Activated T-cell treated with anti-CD3 and anti-CD28 coated beads for 4 hours (primary cell): ENCODE data around the gene SOX21.

Experiments used
- DNase-seq: peaks from one replicate; pipeline ENCODE4 v3.0.0-alpha.2; 2020

SOX21 gene

DNA sequence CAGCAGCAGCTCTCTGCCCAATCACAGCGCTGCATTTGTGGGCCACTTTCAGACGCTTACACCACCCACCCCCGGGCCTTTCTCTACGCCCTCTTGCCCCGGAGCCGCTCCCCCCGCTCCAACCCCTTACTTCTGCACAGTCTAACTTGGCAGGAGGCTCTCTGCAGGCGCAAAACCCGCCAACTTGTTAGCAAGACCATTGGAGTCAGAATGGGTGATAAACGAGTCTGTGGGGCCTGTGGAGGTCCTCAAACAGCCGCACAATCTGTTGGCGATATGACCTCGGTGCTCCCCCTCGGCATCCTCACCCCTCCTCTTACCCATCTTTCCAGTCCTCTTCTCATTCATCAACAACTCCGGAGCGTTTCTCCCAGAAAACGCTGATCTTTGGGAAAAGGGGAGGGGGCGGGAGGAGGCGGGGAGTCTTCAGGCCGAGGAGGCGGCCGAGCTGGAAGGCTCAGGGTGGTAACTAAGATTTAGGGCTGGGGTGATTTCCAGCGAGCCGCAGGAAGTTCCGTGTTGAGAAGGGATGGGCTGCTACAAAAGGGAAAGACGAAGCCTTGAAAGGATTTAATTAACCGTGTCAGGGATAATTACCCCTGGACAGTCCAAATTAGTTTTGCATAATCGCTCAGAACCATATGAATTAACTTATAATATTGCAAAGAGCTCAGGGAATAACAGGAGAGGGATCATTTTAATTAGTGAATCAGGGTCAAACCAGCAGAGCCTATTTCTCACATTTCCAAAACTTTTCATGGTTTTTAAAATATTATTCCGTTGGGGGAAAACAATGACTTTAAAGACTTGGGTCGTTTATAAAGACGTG is 4.1 kb downstream of the SOX21 start:
- no peak for DNase-seq

DNA sequence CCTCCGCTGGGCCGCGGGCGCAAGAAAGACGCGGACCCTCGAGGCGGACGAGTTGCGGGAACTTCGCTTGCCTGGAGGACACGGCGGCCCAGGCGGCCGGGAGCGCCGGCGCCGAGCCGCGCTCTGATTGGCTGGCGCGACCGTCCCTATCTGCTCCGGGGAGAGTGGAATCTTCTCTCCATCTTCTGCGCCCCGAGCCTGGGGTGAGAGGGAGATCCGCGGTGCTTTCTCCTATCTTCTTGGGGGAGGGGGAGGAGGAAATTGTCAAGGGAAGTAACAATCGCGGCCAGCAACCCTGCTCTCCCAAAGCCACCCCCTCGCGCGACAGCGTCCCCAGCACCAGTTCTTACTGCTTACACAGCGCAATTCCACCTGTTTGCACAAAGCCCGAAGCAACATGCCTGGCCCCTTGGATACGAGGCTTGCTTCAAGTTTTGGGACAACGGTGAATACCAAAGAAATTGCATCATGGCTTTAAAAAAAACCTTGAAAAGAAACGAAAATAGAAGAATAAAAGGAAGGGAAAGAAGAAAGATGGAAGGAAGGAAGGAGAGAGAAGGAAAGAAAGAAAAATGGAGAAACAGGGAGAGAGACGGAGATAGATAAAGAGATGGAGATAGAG is 4.8 kb downstream of the SOX21 start:
- DNase-seq = no peak

DNA sequence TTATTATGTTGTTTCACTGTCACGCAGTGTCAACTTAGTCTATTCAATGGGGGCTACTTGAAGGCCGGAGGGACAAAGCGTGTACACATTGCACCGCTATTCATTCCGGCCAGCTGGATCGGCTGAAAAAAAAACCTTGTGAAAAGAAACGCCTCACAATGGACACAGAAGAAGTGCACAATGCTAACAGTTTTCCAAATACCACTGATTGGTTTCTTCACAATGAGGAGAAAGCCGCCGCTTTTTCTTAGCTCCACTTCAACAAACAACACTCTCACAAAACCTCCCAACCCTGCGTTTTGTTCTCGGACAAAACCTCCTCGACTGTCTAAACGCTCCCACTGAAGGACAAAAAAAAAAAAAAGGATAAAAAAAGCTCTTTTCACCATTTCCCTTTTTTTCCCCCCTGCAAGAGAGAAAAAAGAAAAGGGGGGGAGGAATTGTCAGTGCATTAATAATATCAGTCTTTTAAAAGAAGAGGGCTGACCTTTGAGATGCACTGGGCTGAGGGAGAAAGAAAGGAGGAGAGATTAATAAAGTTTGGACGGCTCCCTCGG is 5.4 kb downstream of the SOX21 start:
- no peak for DNase-seq

DNA sequence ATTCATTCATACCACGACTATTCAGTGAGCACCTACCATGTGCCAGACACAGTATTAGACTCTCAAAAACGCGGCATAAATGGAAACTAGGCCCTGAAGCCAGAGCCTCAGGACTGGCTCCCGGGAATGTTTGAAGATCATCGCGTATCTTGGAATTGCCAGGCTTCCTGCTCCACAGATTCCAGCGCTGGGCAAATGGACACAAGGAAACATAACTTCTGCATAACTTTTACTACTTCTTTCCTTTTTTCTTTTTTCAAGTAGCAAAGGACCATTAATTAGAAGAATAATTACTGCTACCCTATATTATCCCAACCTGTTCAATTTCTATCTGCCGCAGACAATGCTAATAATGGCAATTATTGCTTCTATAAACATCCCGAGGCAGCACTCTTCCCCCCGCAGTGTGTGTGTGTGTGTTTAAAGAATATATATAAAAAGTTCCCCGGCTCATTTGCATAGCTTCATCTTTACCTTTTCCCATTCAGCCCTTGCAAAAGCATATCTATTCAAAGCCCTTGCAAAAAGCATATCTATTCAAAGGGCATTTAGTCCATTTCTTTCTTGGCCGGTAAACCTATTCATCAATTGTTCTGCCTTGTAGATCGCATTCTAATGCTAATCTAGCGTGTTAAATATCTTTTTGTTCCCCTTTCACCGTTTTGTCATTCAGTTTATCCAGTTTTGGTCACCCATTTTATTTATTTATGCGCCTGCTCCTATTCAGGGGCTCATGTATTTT is 6.1 kb downstream of the SOX21 start:
- DNase-seq = no peak

DNA sequence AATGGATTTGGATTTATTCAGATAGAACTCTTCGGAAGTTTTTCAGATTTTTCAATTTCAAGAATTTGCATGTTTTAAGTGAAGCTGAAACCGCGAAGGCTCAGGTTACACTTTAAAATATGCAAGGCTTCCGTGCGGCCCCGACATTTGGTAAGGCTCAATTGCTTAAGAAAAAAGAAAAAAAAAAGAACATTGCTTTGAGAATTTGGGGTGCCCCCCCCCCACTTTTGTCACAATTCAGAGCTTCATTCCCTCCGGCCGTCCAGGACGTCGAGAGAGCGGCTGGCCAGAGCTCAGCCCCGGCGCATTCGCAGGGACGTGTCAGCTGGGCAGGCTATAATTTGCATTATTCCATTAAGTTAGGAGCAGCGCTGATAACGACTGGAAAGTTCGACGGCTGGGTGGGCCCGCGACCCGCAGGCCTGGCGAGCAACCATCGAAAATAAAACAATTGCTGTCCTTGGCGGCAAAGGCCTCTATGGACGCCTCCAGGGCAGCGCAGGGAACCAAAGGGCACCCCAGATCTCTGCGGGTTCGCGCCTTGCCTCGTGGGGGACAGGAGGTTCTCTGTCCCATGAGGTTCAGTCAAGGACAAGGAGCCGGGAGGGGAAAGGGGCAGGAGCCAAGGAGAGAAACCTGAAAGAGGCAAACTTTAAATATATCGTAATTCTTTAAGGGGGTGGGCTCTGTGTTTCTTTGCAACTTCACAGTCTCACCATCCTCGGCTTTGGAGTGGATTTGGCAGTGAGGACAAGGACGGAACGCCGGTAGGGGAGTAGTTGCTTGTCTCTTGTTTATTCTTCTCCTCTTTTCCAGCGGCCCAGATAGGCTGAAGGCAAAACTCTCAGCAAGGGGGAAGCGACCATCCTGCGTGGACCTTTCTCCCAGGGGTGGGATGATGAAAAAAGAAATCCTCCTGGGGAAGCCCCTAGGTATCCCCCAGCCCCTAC is 7.0 kb downstream of the SOX21 start:
- DNase-seq = no peak

DNA sequence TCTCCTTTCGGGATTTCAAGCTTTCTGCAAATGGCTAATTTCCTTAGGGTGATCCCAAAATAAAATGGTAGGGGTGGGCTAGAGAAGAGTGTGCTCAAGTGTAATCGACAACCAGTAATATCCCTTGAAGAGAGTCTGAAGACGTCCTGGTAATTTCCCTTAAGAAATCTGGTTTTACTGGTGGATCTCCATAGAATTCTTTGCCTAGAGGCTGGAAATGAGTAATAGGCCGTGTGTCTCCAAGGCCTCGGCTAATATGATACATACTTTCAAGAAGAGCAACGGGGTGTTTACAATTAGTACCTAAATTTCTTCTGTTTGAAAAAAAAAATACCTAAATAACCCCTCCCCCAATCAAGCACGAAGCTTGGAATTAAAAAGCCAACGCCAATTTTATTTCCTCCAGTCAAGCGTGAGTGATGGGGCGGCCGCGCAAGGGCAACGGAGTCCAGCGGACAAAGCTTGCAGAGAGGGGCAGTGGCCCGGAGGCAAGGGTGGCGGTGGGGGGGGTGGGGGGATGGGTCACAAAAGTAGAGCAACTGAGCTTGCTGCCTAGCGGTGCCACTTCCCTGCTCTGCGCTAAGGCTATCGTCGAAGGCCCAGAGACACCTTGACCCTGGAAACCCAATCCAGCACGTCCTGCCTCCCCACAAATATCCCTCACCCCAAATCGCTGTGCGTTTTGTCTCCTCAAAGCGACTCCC is 7.8 kb downstream of the SOX21 start:
- DNase-seq = no peak

DNA sequence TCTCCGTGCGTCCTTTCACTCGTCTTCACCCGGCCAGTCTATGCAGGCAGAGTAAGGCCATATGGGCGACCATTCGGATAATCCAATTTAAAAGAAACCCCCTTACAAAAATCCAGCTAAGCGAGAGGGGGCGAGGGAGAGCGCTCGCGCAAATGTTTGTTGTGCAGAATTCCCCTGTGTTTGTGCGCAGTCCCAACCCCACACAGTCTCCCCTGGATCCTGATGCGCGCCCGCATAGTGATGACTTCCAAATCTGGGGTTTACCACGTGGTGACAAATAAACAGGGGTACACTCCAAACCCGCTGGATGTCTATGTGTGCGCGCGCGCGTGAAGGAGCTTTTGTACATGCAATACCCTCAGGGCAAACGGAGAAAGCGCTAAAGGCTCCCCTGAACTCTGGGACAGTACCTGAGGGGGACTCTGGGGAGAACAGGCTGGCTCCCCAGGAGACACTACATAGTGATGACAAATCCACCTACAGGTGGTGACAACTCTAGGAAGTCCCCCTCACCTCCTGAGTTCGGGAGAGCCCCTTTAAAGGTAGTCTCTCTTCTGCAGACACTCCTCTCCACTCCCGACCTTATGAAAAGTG is 8.5 kb downstream of the SOX21 start:
- DNase-seq = no peak

DNA sequence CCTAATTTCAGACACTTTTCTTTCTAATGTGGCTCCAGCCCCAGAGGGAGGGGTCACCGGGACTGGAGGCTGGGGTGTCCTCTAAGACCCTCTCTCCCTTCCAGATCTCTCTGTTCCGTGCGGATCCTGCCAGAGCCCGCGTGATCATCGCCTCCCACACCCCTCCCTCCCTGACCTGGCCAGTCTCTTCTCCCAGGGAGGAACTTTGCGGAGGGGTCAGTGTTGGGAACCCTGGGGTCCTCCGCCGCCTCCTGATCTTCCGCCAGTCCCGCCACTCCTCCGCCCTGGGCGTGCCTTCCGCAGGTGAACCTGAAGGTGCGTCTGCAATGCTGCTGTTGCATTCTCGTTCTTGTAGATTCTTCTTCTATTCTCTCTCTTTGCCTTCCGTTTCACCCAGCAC is 9.1 kb downstream of the SOX21 start:
- no peak for DNase-seq

DNA sequence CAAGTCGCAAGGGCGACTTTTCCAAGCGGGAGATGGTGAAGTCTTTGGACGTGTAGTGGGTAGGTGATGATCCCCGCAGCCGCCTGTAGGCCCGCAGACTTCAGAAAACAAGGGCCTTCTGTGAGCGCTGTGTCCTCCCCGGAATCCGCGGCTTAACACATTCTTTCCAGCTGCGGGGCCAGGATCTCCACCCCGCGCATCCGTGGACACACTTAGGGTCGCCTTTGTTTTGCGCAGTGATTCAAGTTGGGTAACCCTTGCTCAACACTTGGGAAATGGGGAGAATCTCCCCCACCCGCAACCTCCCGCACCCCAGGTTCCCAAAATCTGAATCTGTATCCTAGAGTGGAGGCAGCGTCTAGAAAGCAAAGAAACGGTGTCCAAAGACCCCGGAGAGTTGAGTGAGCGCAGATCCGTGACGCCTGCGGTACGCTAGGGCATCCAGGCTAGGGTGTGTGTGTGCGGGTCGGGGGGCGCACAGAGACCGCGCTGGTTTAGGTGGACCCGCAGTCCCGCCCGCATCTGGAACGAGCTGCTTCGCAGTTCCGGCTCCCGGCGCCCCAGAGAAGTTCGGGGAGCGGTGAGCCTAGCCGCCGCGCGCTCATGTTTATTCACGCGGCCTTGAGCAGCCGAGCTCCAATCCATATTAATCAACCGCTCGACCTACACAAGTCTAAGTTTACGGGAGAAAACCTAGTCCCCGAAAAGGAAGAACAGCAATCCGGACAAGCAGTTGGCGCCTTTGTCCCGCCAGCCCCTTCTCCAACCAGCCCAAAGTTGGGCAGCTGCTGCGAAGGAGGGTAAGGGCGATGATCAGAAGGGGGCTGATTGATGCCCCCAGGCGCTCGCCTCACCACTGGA is 9.9 kb downstream of the SOX21 start:
- no peak for DNase-seq

DNA sequence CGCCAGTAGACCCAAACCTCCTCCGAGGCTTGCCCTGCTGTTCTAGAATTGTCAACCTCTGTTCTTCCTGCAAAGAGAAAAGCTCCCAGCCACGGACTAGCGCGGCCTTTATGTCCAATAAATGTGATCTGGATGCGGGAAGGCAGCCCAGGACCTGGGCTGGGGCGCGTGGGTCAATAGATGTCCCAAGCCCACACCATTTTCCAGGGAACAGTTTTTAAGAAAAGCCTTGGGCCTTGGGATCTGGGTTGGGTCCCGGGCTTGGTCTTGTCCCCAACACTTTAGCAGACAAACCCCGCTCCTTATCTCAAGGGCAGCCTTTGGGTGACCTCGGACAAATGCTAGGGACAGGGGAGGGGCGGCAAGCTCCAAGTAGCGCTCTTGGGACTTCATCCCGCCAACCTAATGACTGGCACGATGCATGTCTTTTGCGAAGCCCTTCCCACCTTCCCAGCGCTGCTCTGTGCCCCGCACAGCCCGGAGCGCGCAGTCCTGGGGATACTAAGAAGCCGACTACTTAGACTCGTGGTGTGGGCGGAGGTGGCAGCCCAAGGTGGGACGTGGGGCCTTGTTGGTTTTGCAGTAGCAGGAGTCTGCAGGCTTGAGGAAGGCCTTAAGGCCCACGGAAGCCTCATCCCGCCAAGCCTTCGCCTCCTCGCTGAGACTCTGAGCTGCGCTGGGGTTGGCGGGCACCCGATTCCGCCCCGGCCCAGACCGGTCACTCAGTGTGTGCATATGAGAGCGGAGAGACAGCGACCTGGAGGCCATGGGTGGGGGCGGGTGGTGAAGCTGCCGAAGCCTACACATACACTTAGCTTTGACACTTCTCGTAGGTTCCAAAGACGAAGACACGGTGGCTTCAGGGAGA is 10.8 kb downstream of the SOX21 start:
- DNase-seq = no peak

DNA sequence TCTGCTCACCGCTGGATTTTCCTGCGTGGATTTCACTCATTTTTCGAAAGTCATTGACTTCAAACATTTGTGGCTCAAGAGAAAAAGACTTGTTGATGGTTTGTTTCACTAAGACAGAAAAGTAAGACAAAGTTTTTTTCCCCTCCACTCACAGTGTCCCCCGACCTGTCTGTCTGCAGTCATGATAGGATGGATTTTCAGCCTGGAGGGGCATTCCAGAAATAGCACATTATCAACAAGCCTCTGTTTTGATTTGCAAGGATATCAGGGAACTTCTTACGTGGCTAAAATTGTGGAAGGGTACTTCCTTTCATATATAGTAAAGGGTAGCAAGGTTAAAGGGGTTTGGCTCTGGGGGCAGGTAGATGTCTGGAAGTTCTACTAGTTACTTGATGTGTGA is 11.8 kb downstream of the SOX21 start:
- DNase-seq = no peak

DNA sequence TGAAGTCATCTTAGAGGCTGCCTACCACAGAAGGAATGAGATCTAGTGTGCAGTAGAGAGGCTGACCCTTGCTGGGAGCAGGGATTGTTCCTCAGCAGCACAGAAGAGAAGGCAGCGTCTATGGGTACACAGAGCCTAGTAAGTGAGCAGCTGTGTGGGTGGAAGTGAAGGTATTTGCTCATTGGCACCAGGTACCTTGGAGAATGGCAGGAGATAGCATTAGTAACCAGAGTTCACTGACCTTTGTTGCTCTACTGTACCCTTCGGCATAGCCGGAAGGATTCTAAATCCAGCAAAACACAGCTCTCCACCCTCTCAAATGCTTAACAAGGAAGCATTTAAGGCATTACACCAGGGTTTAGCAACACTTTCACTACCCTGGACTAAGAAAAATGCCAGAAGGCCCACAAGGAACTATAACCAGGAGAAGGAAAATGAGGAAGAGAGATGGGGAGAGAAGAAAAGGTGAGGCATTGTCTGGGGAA is 12.3 kb downstream of the SOX21 start:
- DNase-seq = no peak

DNA sequence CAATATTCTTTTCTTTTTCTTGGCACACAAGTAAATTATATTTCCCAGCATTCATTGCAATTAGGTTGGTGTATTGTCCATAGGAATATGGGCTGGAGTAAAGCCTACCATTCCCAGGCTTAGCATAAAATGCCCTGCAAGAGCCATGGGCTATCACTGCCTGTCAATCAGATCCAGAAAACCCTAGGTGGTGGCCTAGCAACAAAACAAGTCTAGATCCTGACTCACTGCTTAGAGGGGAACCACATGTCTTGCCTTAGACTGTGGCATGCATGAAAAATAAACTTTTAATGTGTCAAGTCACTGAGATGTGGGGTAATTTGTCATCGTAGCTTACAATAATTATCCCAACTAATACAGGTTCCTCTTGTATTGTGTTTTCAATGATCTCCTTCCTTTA is 16.2 kb downstream of the SOX21 start:
- no peak for DNase-seq

DNA sequence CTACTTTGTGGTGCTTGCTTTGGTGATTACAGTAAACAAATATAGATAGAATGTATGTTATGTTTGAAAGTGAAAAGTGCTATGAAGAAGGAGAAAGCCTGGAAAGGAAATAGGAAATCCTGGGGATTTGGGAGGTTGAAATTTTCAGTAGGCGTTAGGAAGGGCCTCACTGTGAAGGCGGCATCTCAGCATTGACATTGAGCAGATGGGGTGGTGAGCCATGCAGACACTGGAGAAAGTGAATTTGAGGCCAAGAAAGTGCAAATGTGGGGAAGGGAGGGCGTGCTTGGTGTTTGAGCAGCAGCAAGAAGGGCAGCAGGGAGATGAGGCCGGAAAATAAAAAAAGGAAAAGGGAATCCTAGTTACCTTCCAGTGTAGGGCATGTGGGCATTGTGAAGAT is 20.3 kb downstream of the SOX21 start:
- no peak for DNase-seq

DNA sequence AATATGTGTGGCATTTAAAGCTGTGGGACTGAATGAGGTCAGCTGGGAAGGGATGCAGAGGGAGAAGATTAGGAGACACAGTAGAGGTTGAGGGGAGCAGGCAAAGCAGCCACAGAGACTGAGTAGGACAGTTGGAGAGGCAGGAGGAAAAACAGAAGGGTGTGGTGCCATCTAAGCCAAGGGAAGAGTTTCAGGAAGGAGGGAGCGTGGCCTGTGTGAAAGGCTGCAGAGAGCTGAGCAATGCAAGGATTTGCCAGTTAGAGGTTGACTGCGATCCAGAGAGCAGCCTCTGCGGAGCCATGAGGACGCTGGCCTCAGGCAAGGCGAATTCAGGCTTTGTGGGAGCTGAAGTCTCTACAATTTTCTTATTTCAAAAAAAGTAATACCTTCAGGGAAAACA is 28.9 kb downstream of the SOX21 start:
- no peak for DNase-seq

DNA sequence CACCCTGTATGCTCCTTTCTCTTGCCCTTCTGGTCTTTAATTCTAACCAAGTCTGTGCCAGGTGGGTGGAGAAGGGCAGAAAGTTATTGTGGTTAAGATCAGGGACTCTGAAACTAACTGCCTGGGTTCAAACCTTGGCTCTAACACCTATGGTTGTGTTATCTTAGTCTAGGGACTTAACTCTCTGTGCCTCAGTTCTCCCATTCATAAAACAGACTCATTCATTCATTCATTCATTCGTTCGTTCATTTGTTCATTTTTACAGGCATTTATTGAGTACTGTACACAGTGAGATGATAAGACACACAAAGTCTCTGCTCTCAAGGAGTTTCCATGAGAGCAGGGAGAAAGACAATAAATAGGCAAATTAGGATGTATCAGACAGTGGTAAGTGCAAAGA is 30.1 kb downstream of the SOX21 start:
- no peak for DNase-seq

DNA sequence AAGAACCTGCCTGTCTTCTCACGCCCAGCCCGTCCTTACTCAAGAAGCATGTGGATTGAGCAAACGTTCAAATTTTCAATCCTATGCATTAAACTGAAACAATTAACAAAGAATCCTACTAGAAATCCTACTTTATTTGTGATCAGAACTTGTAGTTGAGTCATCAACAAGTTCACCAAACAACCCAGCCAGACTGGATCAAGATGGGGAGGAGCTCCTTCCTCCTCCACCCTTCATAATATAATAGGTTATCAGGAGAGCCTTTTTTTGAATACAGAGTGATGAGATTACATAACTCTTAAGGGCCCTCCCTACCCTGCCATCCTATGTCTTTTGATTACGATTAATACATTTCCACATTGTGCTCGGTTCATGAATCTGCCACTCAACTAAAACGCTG is 32.7 kb downstream of the SOX21 start:
- no peak for DNase-seq

DNA sequence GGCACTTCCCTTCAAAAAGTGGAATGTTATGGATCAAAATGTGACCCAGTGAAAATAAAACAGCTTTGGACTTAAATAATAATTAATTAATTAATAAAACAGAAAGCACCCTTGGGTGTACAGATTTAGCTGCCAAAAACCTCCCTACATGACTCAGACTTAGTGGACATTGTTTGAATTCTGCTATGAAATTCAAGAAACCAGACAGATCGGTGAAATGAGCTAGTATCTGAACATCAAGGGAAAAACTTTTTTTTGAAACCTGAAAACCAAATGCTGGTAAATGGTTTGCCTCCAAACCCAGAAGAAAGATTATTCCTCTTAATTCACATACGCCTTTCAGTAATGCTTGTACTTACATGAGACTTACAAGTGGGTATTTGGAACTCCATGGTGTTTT is 33.5 kb downstream of the SOX21 start:
- no peak for DNase-seq

DNA sequence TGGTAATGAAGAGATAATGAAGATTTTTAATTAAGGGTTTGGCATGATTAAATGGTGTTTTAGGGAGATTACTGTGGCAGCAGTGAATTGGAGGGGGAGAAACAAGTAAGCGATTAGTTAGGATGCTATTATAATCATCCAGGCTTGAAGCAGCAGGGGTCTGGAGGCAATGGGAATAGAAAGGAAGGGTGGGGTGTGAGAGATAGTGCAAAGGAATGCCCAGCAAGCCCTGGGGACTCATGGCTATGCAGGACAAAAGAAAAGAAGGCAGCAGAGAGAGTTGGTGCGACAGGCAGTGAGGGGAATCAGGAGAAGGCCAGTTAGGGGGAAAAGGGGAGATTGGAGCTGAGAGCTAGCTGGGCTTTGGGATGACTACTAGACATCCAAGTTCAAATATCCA is 34.5 kb downstream of the SOX21 start:
- DNase-seq = no peak
